ENCODE data around the gene FANCE. TPM values are rescaled to one million over a fixed set of nuclear protein-coding genes. Genes with fewer than 3 reads are reported as not detected.
A peak's percentile ranks its signal among the peaks of the same experiment; 100 is the strongest.

The FANCE gene
- total and polyA plus RNA-seq, 9 of the 15 experiments (the other 6 are each of a cell fraction or from before 2014, with no cell fraction given), result 5.7 to 30.2 (median 17.0) TPM

DNA sequence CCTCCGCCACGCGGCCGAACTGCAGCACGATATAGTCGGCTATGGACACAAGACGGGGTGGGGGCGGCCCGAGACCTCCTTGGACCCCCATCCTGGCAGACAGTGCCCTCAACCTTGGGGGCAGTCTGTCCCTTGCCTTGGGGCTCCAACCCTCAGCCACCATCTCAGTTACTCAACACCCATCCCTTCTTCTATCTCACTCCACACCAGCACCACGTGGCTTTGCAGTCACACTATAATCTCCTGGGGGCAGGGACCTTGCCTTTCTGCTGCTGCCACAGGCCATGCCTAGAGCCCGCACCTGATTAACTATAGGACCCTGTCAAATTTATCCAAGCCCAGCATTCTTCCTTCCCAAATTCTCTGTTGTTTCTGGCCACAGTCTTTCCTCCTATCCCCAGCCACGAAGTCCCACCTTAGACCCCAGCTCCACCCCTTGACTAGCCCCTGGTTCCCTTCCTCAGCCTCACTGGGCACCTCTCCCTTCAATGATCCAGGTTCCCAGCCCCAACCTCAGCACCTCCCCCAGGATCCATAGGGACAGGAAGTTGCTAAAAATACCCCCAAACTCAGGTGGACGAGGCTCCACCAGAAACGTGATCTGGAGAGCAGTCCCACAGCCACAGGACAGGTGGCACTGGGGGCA, 46.4 kb downstream of the FANCE start (continued):
- TF ChIP-seq CHD4 (IDR thresholded peaks at IDR 0.05; ENCODE audit: insufficient read depth, insufficient replicate concordance, low read depth, low read length, poor library complexity, severe bottlenecking) (no peak), FOXK2 (conservative IDR thresholded peaks at IDR 0.05 in 1 of 2, IDR thresholded peaks at IDR 0.05 in 1 of 2; ENCODE audit: low read depth in 2 of 2) (peak; percentile 10 to 17; a peak in 1 of 4 replicates), HNRNPLL (IDR thresholded peaks at IDR 0.05; ENCODE audit: low read depth, low read length, poor library complexity, severe bottlenecking) (no peak), SAP30 (IDR thresholded peaks at IDR 0.05; ENCODE audit: borderline replicate concordance, insufficient read depth, low read depth, low read length, poor library complexity, severe bottlenecking) (peak; percentile 45), SMAD2 (IDR thresholded peaks at IDR 0.05; ENCODE audit: low read depth, low read length) (no peak), ZFPM2 (CRISPR knock-in tag; IDR thresholded peaks at IDR 0.05) (no peak), CTBP1 (IDR thresholded peaks at IDR 0.05; ENCODE audit: borderline replicate concordance) (no peak), ZNF146 (CRISPR knock-in tag; IDR thresholded peaks at IDR 0.05; ENCODE audit: unreplicated experiment) (no peak), E2F5 (CRISPR knock-in tag; IDR thresholded peaks at IDR 0.05) (peak; percentile 88; the same call in 1 of the 2 replicates), ZNF695 (CRISPR knock-in tag; IDR thresholded peaks at IDR 0.05) (no peak), CBX2 (IDR thresholded peaks at IDR 0.05; ENCODE audit: insufficient read depth, low read length, poor library complexity, severe bottlenecking) (no peak), PML (IDR thresholded peaks at IDR 0.05; ENCODE audit: low read length) (no peak), ZEB2 (IDR thresholded peaks at IDR 0.05) (no peak), HCFC1 (IDR thresholded peaks at IDR 0.05; ENCODE audit: low read depth, low read length) (no peak), E2F8 (IDR thresholded peaks at IDR 0.05; ENCODE audit: low read depth, partially characterized antibody) (no peak), FOXM1 (IDR thresholded peaks at IDR 0.05; ENCODE audit: low read depth) (0 out of 2 replicates have a peak, but pooled peaks have one; percentile 14), FOXM1 (CRISPR knock-in tag; IDR thresholded peaks at IDR 0.05; ENCODE audit: low read depth) (0 out of 2 replicates have a peak, but pooled peaks have one; percentile 83), HDAC1 (IDR thresholded peaks at IDR 0.05) (peak in 1 of 2 experiments; percentile 23; a peak in 1 of 4 replicates)
- TF ChIP-seq, protein P1, sequence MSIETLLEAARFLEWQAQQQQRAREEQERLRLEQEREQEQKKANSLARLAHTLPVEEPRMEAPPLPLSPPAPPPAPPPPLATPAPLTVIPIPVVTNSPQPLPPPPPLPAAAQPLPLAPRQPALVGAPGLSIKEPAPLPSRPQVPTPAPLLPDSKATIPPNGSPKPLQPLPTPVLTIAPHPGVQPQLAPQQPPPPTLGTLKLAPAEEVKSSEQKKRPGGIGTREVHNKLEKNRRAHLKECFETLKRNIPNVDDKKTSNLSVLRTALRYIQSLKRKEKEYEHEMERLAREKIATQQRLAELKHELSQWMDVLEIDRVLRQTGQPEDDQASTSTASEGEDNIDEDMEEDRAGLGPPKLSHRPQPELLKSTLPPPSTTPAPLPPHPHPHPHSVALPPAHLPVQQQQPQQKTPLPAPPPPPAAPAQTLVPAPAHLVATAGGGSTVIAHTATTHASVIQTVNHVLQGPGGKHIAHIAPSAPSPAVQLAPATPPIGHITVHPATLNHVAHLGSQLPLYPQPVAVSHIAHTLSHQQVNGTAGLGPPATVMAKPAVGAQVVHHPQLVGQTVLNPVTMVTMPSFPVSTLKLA (conservative IDR thresholded peaks at IDR 0.05), result peak; percentile 86 to 91
- TF ChIP-seq, protein P2, sequence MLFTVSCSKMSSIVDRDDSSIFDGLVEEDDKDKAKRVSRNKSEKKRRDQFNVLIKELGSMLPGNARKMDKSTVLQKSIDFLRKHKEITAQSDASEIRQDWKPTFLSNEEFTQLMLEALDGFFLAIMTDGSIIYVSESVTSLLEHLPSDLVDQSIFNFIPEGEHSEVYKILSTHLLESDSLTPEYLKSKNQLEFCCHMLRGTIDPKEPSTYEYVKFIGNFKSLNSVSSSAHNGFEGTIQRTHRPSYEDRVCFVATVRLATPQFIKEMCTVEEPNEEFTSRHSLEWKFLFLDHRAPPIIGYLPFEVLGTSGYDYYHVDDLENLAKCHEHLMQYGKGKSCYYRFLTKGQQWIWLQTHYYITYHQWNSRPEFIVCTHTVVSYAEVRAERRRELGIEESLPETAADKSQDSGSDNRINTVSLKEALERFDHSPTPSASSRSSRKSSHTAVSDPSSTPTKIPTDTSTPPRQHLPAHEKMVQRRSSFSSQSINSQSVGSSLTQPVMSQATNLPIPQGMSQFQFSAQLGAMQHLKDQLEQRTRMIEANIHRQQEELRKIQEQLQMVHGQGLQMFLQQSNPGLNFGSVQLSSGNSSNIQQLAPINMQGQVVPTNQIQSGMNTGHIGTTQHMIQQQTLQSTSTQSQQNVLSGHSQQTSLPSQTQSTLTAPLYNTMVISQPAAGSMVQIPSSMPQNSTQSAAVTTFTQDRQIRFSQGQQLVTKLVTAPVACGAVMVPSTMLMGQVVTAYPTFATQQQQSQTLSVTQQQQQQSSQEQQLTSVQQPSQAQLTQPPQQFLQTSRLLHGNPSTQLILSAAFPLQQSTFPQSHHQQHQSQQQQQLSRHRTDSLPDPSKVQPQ (CRISPR knock-in tag; IDR thresholded peaks at IDR 0.05; ENCODE audit: borderline replicate concordance), result no peak
